BJ (cell line): Measurements from ENCODE around the gene MACROH2A1. TPM values are rescaled to one million over a fixed set of nuclear protein-coding genes. Genes with fewer than 3 reads are reported as not detected.

Experiments used
- CTCF ChIA-PET: fragments of 350-600 bp; formaldehyde crosslinking; extraction: SDS; loops from one replicate; lab custom pipeline; 2021; ENCODE audit warnings: antibody characterized with exemption, inconsistent platforms; lab: Yijun Ruan, JAX
- POLR2A ChIA-PET: fragments of 300-600 bp; sonication (Branson Sonifier 250); formaldehyde crosslinking; extraction: SDS; loops from one replicate; lab custom pipeline; 2021; ENCODE audit warnings: antibody characterized with exemption; lab: Charles Lee
- DNase-seq: peaks from one replicate; pipeline ENCODE4 v3.0.0-alpha.2; 2011; ENCODE audit warnings: low read depth
- H3K27me3 ChIP-seq: 2 replicates; pipeline ENCODE4 v1.6.0; 2011; ENCODE audit warnings: low read length; ENCODE audit not compliant: control insufficient read depth, insufficient read depth
- H3K36me3 ChIP-seq: 2 replicates; pipeline ENCODE4 v1.5.1; 2011; ENCODE audit warnings: low read length; ENCODE audit not compliant: control insufficient read depth, insufficient read depth
- H3K4me3 ChIP-seq: 2 replicates; pipeline ENCODE4 v1.5.1; 2011; ENCODE audit warnings: low read depth, mild to moderate bottlenecking, control low read depth, low read length
- polyA plus RNA-seq: library from polyadenylated mRNA; depleted of rRNA; stranded (reverse); fragments of >200 nt; gene quantifications from 2 replicates; pipeline ENCODE4 v1.2.3, GENCODE V29; 2011
- TF ChIP-seq, protein P1 (sequence below): IDR thresholded peaks from 2 replicates; pipeline ENCODE4 v1.5.1; 2011; ENCODE audit warnings: low read depth, mild to moderate bottlenecking, control low read depth, inconsistent platforms, low read length, moderate library complexity; ENCODE audit not compliant: insufficient read depth

MACROH2A1 gene
- polyA plus RNA-seq, 1 experiment, result 96.0 TPM

DNA sequence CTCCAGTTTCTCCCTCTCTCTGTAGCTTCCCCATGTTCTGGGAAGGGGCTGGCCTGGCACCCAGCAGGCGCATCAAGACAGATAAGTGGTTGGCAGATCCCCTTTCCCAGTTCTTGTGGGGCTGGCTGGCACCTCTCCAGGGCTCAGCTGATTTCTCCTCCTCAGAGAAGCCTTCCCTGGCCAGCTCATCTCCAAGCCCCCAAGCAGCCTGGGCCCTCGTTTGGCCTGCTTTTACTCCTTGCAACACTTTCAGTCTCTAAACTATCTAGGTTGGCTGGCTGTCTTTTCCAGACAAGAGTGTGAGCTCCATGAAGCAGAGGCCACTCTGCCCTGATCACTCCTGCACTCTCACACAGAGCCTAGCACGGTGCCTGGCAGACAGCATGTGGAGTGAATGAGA is 13.5 kb downstream of the MACROH2A1 start:
- POLR2A ChIA-PET, result no interaction called here
- Histone ChIP-seq H3K4me3 (no peak overlapping the region), H3K36me3 (peaks cover 22% of the 10 kb centered on the region), H3K27me3 (no peaks in the 10 kb centered on the region)
- TF ChIP-seq, protein P1, sequence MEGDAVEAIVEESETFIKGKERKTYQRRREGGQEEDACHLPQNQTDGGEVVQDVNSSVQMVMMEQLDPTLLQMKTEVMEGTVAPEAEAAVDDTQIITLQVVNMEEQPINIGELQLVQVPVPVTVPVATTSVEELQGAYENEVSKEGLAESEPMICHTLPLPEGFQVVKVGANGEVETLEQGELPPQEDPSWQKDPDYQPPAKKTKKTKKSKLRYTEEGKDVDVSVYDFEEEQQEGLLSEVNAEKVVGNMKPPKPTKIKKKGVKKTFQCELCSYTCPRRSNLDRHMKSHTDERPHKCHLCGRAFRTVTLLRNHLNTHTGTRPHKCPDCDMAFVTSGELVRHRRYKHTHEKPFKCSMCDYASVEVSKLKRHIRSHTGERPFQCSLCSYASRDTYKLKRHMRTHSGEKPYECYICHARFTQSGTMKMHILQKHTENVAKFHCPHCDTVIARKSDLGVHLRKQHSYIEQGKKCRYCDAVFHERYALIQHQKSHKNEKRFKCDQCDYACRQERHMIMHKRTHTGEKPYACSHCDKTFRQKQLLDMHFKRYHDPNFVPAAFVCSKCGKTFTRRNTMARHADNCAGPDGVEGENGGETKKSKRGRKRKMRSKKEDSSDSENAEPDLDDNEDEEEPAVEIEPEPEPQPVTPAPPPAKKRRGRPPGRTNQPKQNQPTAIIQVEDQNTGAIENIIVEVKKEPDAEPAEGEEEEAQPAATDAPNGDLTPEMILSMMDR, result no peak
- DNase-seq, result no peak
- CTCF ChIA-PET, result interaction anchor here (1.5 kb wide), 1 partner anchor 9 kb away, joined by 4 read pairs; no protein-coding TSS in a partner anchor

DNA sequence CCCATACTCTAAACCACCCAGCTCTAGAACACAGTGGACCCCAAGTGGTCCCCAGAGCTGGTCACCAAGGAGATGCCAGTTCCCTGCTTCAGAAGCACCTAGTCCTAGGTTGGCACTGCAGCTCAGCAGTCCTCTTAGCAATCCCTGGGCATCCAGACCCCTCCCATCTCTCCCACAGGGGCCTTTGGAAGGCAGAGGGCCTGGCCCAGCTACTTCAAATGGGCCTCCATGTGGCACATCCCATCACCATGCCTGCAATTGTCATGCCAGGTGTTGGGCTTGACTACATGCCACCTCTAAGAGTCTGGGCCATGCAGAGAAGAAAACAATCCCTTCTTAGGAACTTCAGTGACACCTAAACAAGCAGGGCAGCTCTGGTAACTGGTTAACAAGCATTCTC is 14.1 kb downstream of the MACROH2A1 start:
- H3K36me3 ChIP-seq, result peaks cover 20% of the 10 kb centered on the region
- CTCF ChIA-PET, result interaction anchor here (0.6 kb wide), 1 partner anchor 17 kb away, joined by 4 read pairs; no protein-coding TSS in a partner anchor
- TF ChIP-seq, protein P1, result no peak
- no peak for DNase-seq
- POLR2A ChIA-PET, result no interaction called here
- H3K4me3 ChIP-seq, result no peak overlapping the region
- no peaks in the 10 kb centered on the region for H3K27me3 ChIP-seq

DNA sequence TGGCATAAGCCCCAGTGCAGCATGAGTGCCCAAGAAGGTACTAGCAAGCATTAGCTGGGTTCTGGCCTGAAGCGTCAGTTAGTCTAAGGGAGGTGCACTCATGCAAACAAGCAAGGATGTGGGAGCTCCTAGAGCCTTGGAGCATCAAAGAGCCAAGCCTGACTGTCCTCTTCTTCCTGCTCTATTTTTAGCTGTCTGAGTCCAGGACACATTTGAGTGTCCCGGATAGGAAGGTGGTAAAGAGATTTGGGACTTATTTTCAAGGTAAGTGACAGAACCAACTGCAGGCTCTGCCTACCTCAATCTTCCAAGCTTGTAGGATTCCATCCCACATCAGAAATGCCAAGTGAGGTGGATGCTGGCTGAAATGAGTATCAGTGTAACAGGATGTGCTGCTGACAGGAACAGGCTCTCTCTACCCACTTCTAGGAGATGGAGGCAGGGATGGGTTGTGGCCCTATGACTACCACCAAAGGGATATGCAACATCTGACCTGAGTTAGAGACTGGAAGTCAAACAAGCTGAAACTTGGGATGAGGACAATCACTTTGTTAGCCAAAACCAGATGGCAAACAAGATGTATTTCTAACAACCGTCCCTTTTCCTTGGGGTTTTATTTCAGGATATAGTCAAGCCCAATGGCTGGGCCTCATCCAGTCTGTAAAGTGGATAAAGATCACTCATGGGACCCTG is 15.1 kb downstream of the MACROH2A1 start:
- no peak overlapping the region for H3K4me3 ChIP-seq
- ChIA-PET POLR2A (no interaction called here), CTCF (interaction anchor here (1.2 kb wide), 1 partner anchor 62 kb away, joined by 3 read pairs; no protein-coding TSS in a partner anchor)
- H3K27me3 ChIP-seq, result no peaks in the 10 kb centered on the region
- no peak for DNase-seq
- TF ChIP-seq, protein P1, result no peak
- peaks cover 20% of the 10 kb centered on the region for H3K36me3 ChIP-seq

DNA sequence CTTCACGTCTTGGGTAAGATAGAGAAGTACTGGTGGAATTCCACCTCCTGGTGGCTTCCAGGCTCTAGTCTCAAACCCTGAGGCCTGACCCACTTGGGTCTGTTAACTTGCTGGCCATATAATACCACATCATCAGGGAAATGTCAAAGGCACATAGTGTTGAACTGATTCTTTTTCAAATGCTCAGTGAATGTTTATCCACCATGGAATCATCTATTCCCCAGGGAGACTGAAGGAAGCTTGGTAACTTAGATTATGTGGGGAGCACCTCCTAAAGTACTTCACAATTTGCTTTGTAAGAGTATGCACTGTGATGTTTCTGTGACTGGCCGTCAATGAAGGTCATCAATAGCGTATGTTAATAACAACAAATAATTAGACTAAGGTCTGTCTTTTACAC is 16.1 kb downstream of the MACROH2A1 start:
- CTCF ChIA-PET, result interaction anchor here (1.9 kb wide), 1 partner anchor 27 kb away, joined by 4 read pairs; no protein-coding TSS in a partner anchor

More for the DNA sequence above, 16.1 kb downstream of the MACROH2A1 start:
- H3K4me3 ChIP-seq, result no peak overlapping the region
- POLR2A ChIA-PET, result no interaction called here
- TF ChIP-seq, protein P1, result no peak
- H3K36me3 ChIP-seq, result peaks cover 21% of the 10 kb centered on the region
- no peaks in the 10 kb centered on the region for H3K27me3 ChIP-seq
- DNase-seq, result no peak
